Cardiac septum (tissue), 1 donor: ENCODE data around the gene SV2C. TPM values are rescaled to one million over a fixed set of nuclear protein-coding genes. Genes with fewer than 3 reads are reported as not detected.

Source experiments
- DNase-seq: peaks from one replicate; pipeline ENCODE4 v3.0.0-alpha.2; 2020; ENCODE audit warnings: low spot score
- intact Hi-C: fragments of 100-400 bp; cut with DNase I; formaldehyde crosslinking; loops from one replicate; pipeline ENCODE4 v1.14.0; 2022
- total RNA-seq: library from RNA; stranded (reverse); fragmentation: NEBNext Ultra II Directional; extraction: Animal tissue kit (Norgen Biotek cat#: 25700); gene quantifications from one replicate; pipeline ENCODE4 v1.2.1, GENCODE V29; 2021
- donor health status: DM: no; HTN: no; CAD: no.

The SV2C gene
- total RNA-seq, 1 donor from 2014 or later, result 0.67 TPM

GRCh38 chr5:76153271-76153670 lies 70.1 kb downstream of the SV2C start:
- intact Hi-C loops, result no loop called here
- no peak for DNase-seq

DNA sequence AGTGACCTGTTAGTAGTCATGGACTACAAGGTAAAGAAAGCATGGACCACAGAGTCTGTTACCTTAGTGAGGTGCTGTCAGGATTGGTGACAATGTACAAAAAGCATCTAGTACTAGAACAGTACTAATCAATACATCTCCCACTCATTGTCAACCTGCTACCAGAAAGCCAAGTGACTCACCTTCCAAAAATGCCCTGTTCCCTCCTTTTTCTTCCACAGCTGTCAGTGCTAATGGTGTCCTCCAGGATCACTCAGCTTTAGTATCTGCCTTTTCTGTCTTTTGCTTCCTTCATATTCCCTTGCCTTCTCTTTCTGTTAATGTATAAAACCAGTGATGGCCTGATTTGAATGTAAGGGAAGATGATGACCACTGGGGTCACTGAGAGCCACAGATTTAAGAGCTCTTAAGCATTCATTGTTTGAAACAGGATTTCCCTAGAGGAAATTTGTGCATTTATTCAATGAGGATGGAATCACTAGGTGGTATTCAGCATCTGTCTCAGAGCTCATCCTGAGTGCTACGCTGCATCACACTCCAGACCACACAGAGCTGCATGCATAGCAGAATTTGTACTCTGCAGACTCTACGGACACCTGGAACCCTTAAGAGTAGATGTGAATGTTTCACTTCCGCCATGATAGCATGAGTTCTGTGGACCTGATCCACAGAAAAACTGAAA lies 71.0 kb downstream of the SV2C start:
- no peak for DNase-seq
- intact Hi-C loops, result no loop called here

- intact Hi-C loops, result no loop called here
- DNase-seq, result no peak
These were observed 72.4 kb downstream of the SV2C start for GRCh38 chr5:76155536-76155935.

- intact Hi-C loops, result no loop called here
- DNase-seq, result no peak
These were observed 79.2 kb downstream of the SV2C start for GRCh38 chr5:76162335-76162734.

- intact Hi-C loops, result no loop called here
- DNase-seq, result no peak
These were observed 80.0 kb downstream of the SV2C start for GRCh38 chr5:76163111-76163628.

- no peak for DNase-seq
- intact Hi-C loops, result no loop called here
These were observed 81.8 kb downstream of the SV2C start for GRCh38 chr5:76165029-76165428.

DNA sequence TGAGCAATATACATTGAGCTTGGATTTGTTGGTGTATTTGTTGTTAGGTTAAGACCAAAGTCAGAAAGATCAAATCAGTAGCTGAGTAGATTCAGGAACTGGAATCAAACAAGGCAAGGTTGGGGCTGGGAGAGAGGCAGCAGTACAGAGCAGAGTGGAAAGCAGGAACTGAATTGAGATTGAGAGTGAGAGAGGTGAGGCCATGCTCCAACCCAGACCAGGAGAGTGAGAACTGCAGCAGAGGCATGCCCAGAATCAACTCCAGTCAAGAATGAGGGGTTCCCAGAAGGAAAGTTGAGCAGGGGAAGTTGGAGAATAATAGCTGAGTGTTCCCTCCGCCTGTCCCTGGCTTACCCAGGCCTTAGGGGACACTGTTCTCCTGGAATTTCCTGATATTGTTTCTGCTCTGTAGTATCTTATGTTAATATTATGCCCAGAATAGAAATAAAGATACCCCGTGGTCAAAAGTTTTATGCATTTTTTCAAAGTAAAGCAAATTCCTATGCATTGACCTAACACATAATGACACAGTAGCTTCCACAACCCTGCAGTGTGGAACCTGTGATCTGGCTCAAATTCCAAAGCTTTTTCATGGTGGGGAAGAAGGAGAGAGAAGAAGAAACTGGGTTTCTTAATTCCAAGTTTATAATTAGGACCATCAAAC lies 82.7 kb downstream of the SV2C start:
- no peak for DNase-seq
- intact Hi-C loops, result no loop called here

GRCh38 chr5:76166886-76167576 lies 83.8 kb downstream of the SV2C start:
- intact Hi-C loops, result no loop called here

GRCh38 chr5:76169146-76169905 lies 86.1 kb downstream of the SV2C start:
- intact Hi-C loops, result no loop called here
- DNase-seq, result no peak

More at GRCh38 chr5:76166886-76167576, 83.8 kb downstream of the SV2C start:
- no peak for DNase-seq

- DNase-seq, result no peak
- intact Hi-C loops, result no loop called here
These were observed 90.9 kb downstream of the SV2C start for GRCh38 chr5:76174101-76174500.

GRCh38 chr5:76175051-76175666 lies 92.0 kb downstream of the SV2C start:
- intact Hi-C loops, result loop anchor here (5.0 kb wide), 1 partner anchor 438 kb away; no protein-coding TSS in a partner anchor
- DNase-seq, result no peak

DNA sequence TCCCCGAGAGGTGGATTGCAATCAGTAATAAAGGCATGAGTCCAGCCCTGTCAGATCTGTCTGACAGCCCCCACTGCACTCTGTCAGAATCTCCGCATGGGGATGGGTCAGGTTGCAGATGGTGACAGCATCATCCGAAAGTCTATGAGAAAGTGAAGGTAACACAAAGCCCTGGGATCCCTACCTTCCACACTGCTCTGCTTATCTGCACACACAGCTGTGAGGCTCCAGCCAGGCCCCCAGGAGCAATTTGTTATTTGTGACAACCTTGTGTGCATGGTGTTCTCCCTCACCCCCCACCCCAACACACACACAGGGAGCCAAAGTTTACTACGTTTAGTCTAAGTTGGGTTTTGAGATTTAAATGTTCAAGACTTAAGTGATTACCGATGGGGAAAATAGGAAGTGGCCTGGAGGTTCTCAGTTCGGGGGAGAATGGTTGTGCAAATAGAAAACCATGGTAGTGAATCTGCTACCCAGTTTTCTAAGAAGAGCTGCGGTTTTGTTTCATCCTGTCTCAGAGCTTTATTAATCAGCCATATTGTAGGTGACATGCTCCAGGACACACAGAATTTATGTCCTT lies 92.7 kb downstream of the SV2C start:
- DNase-seq, result no peak
- intact Hi-C loops, result loop anchor here (5.0 kb wide), 1 partner anchor 439 kb away; no protein-coding TSS in a partner anchor

DNA sequence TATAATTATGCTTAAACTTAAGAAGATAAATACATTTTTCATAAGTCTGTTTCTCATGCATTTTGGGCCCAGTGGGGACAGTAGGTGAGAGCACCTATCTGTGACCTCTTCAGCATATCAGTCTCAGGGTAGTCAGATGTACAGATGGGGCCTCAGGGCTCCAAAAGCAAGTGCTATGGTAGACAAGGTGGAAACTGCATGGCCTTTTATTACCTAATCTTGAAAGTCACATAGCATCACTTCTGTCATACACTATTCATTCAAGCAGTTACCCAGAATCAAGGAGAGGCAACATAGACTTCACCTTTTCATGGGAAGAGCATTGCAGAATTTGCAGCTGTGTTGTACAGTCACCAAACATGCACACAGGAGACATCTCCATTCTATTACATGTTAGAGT lies 94.8 kb downstream of the SV2C start:
- DNase-seq, result no peak
- intact Hi-C loops, result loop anchor here (5.0 kb wide), 1 partner anchor 441 kb away; no protein-coding TSS in a partner anchor

DNA sequence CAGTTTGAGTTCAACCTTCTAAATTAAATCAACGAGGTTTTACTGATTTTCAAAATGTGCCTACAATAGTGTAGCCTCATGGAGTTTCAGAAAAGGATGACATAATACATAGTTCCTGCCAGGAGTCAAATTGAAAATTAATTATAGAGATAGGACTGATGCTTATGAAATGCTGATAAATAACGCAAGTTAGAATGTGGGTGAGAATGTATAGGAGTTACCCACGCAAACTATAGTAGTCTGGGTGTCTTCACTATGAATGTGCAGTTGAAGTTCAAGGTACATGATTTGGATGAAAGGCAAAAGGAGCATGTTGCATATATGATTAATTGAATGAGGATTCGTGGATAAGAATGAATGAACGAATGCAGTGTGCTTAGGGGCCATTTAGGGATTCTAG lies 95.7 kb downstream of the SV2C start:
- intact Hi-C loops, result loop anchor here (5.0 kb wide), 1 partner anchor 442 kb away; no protein-coding TSS in a partner anchor
- no peak for DNase-seq

- intact Hi-C loops, result no loop called here
- no peak for DNase-seq
These were observed 97.9 kb downstream of the SV2C start for GRCh38 chr5:76180814-76181805.

DNA sequence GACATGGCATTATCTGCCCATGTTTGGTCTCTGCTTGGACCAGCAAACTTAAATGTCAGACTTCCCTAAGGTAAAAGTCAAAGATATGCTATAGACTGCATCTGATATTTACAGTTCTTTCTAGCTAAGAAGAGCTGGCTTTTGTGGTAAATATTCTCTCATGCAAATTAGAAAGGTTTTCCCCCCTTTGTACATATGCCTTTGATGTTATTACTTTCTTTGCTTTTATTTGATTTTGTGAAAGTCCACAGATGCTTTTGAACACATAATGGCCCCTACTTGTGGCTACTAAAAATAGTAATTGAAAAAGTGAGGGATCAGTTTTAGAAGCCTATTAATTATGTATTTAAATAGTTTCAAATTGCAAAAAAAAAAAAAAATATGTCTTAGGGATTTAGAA lies 104.2 kb downstream of the SV2C start:
- no peak for DNase-seq
- intact Hi-C loops, result no loop called here

GRCh38 chr5:76190356-76190755 lies 107.2 kb downstream of the SV2C start:
- no peak for DNase-seq

GRCh38 chr5:76192837-76193236 lies 109.7 kb downstream of the SV2C start:
- intact Hi-C loops, result no loop called here
- DNase-seq, result no peak

More at GRCh38 chr5:76190356-76190755, 107.2 kb downstream of the SV2C start:
- intact Hi-C loops, result no loop called here
